GM18520 (cell line): ENCODE measurements around the gene GTPBP10.

ENCODE experiments used
- ATAC-seq: cut with Tn5 transposase; IDR thresholded peaks from one replicate; pipeline ENCODE4 v1.9.1; 2021; ENCODE audit not compliant: unreplicated experiment

The GTPBP10 gene

GRCh38 chr7:90430614-90431460, 84.3 kb downstream of the GTPBP10 start:
- no peak for ATAC-seq

GRCh38 chr7:90432752-90433151, 86.2 kb downstream of the GTPBP10 start:
- no peak for ATAC-seq

GRCh38 chr7:90433221-90433620, 86.7 kb downstream of the GTPBP10 start:
- no peak for ATAC-seq
